CD4-positive, CD25-positive, alpha-beta regulatory T cell (primary cell): ENCODE measurements around the gene TRIOBP. TPM values are rescaled to one million over a fixed set of nuclear protein-coding genes. Genes with fewer than 3 reads are reported as not detected.

Experiments
- ATAC-seq, 2 donors: fragments of 150-1000 bp; cut with Tn5 transposase; one replicate each; pipeline ENCODE4 v1.10.0; 2021; ENCODE audit warnings: low read depth in 2 of 2, moderate number of reproducible peaks in 2 of 2, moderate library complexity in 1 of 2
- DNase-seq, 3 donors: peaks; one replicate each; pipeline versions ENCODE4 v3.0.0 to v3.0.0-alpha.2; 2012 to 2022; ENCODE audit warnings: mixed read lengths in 1 of 3
- H3K27ac ChIP-seq: one replicate; pipeline ENCODE4 v1.7.0; 2013; ENCODE audit warnings: mild to moderate bottlenecking, low read length; ENCODE audit not compliant: insufficient read depth, poor library complexity, severe bottlenecking
- H3K27me3 ChIP-seq: one replicate; pipeline ENCODE4 v1.7.0; 2013; ENCODE audit warnings: low read length; ENCODE audit not compliant: control insufficient read depth, insufficient read depth
- H3K36me3 ChIP-seq: one replicate; pipeline ENCODE4 v1.7.0; 2013; ENCODE audit warnings: mild to moderate bottlenecking, low read length, moderate library complexity; ENCODE audit not compliant: control insufficient read depth, insufficient read depth
- H3K4me1 ChIP-seq: 2 replicates; pipeline ENCODE4 v1.7.0; 2013; ENCODE audit warnings: mild to moderate bottlenecking, low read length; ENCODE audit not compliant: insufficient read depth, control insufficient read depth, poor library complexity, severe bottlenecking
- H3K4me3 ChIP-seq: one replicate; pipeline ENCODE4 v1.7.0; 2013; ENCODE audit warnings: low read depth, mild to moderate bottlenecking, low read length, moderate library complexity
- H3K9me3 ChIP-seq, 2 experiments: 1 replicate in 1 of 2; 2 replicates in 1 of 2; pipeline ENCODE4 v1.7.0; 2013; ENCODE audit warnings: low read length in 2 of 2, mild to moderate bottlenecking in 1 of 2, moderate library complexity in 1 of 2; ENCODE audit not compliant: control insufficient read depth in 2 of 2
- H3K27ac Mint-ChIP-seq, 3 donors: one replicate each; pipeline ENCODE4 v1.8.0; 2020 to 2022; ENCODE audit warnings: mild to moderate bottlenecking in 3 of 3, mixed read lengths in 3 of 3, moderate library complexity in 2 of 3
- H3K27me3 Mint-ChIP-seq: one replicate; pipeline ENCODE4 v1.8.0; 2022; ENCODE audit warnings: mild to moderate bottlenecking, mixed read lengths
- H3K36me3 Mint-ChIP-seq: one replicate; pipeline ENCODE4 v1.8.0; 2020; ENCODE audit warnings: mixed read lengths
- H3K4me1 Mint-ChIP-seq, 4 donors: one replicate each; pipeline ENCODE4 v1.8.0; 2020 to 2022; ENCODE audit warnings: mixed read lengths in 4 of 4, mild to moderate bottlenecking in 1 of 4
- H3K4me3 Mint-ChIP-seq, 4 donors: one replicate each; pipeline ENCODE4 v1.8.0; 2020 to 2022; ENCODE audit warnings: mild to moderate bottlenecking in 4 of 4, mixed read lengths in 4 of 4, moderate library complexity in 3 of 4
- H3K9me3 Mint-ChIP-seq, 7 donors: one replicate each; pipeline ENCODE4 v1.8.0; 2020 to 2022; ENCODE audit warnings: mixed read lengths in 7 of 7, mild to moderate bottlenecking in 3 of 7, moderate library complexity in 2 of 7
- polyA plus RNA-seq, 4 donors: library from polyadenylated mRNA; unstranded; fragments of 300-500 nt; fragmentation: Illumina TruSeq; gene quantifications; one replicate each; pipeline ENCODE4 v1.2.3, GENCODE V29; 2021
- total RNA-seq: library from RNA; stranded (reverse); gene quantifications from one replicate; pipeline ENCODE4 v1.2.3, GENCODE V29; 2022

Gene TRIOBP
- total and polyA plus RNA-seq, 5 donors from 2014 or later, result 10.9 to 24.8 (median 14.0) TPM

DNA sequence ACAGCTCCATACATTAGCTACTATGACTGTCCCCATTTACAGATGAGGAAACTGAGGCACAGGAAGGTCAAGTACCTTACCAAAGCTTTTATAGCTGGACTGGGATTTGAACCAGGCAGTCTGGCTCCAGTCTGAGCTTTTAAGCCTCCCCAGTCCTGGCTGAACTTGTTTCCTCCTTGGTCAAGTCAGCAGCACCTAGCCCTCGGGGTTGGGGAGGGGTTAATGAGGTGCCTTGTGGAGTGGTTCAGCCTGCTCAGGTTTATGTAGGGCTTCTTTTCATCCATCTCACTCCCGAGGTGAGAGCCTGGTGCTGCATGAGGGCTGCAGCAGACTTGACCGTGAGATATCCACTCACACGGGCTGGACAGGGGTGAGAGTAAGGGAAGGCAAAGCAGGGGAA, 74.2 kb downstream of the TRIOBP start:
- Mint-ChIP-seq H3K4me3 (no peak overlapping the region), H3K27ac (no peak overlapping the region), H3K27me3 (no peaks in the 10 kb centered on the region), H3K36me3 (peaks cover 14% of the 10 kb centered on the region), H3K4me1 (no peaks in the 10 kb centered on the region), H3K9me3 (no peaks in the 10 kb centered on the region)
- Histone ChIP-seq H3K36me3 (peaks cover 18% of the 10 kb centered on the region), H3K9me3 (no peaks in the 10 kb centered on the region), H3K27me3 (no peaks in the 10 kb centered on the region), H3K27ac (no peak overlapping the region), H3K4me3 (no peak overlapping the region), H3K4me1 (no peaks in the 10 kb centered on the region)
- DNase-seq, result no peak
- no peak for ATAC-seq

DNA sequence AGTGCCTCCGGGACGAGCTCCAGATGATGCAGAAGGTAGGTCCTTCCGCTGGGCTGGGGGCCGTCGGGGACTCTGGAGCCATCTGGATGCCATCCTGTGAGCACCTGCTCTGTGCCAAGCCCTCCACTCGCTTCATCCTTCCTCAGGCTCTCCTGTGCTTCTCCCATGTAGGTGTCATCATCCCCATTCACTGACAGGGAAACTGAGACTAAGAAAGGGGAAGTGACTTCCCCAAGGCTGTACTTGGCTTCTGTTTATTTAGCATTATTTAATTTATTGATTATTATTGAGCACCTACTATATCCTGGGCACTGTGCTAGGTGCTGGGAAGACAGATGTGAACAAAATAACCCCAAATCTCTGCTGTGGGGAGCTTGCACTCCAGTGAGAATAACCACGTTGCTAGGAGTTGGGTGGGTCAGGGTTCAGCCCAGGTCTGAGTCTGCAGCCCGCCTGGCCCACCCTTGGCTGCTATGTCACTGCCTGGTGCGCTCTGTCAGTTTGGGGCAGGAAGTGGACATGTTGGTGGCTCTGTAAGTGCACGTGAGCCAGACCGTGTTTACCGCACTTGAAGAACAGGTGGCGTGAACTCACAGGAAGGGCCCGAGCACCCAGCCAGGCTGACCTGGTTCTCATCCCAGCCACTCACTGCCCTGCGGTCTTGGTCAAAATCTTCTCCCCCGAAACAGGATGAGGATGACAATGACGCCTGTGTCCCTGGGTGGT, 75.0 kb downstream of the TRIOBP start:
- no peak for DNase-seq
- Histone ChIP-seq H3K4me3 (no peak overlapping the region), H3K9me3 (no peaks in the 10 kb centered on the region), H3K4me1 (no peaks in the 10 kb centered on the region), H3K27ac (no peak overlapping the region), H3K36me3 (peaks cover 18% of the 10 kb centered on the region), H3K27me3 (no peaks in the 10 kb centered on the region)
- no peak overlapping the region for H3K4me3 Mint-ChIP-seq
- H3K27ac Mint-ChIP-seq, result peak overlapping the region in 1 of 3 donors; percentile 32
- peaks cover 14% of the 10 kb centered on the region for H3K36me3 Mint-ChIP-seq
- ATAC-seq, result no peak
- peaks cover 0 to 5% (median 0%) of the 10 kb centered on the region in 4 donors for H3K4me1 Mint-ChIP-seq
- no peaks in the 10 kb centered on the region for H3K9me3 Mint-ChIP-seq
- H3K27me3 Mint-ChIP-seq, result no peaks in the 10 kb centered on the region

DNA sequence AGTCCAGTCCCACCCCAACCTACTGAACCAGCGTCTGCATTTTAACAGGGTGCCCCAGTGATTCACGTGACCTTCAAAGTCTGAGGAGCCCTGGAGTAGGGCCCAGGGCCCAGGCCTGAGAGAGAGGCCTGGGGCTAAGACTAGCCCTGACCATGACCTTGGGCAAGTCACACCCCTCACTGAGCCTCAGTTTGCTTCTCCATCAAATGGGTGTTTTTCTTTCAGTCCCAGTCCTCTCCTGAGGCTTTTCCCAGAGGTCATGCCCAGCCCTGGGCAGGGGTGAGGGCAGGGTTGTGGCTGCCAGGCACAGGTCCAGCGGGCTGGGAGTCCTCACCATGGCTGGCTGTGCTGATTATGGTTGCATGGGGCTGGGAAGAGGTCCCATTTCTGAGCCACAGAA, 77.9 kb downstream of the TRIOBP start:
- Mint-ChIP-seq H3K27me3 (no peaks in the 10 kb centered on the region), H3K27ac (no peak overlapping the region), H3K4me3 (no peak overlapping the region), H3K36me3 (peaks cover 14% of the 10 kb centered on the region), H3K4me1 (peaks cover 0 to 5% (median 0%) of the 10 kb centered on the region in 4 donors), H3K9me3 (no peaks in the 10 kb centered on the region)
- H3K9me3 ChIP-seq, result no peaks in the 10 kb centered on the region
- H3K27me3 ChIP-seq, result no peaks in the 10 kb centered on the region
- H3K4me3 ChIP-seq, result no peak overlapping the region
- ATAC-seq (no peak), DNase-seq (no peak)
- H3K27ac ChIP-seq, result no peak overlapping the region
- H3K4me1 ChIP-seq, result no peaks in the 10 kb centered on the region
- H3K36me3 ChIP-seq, result peaks cover 18% of the 10 kb centered on the region

DNA sequence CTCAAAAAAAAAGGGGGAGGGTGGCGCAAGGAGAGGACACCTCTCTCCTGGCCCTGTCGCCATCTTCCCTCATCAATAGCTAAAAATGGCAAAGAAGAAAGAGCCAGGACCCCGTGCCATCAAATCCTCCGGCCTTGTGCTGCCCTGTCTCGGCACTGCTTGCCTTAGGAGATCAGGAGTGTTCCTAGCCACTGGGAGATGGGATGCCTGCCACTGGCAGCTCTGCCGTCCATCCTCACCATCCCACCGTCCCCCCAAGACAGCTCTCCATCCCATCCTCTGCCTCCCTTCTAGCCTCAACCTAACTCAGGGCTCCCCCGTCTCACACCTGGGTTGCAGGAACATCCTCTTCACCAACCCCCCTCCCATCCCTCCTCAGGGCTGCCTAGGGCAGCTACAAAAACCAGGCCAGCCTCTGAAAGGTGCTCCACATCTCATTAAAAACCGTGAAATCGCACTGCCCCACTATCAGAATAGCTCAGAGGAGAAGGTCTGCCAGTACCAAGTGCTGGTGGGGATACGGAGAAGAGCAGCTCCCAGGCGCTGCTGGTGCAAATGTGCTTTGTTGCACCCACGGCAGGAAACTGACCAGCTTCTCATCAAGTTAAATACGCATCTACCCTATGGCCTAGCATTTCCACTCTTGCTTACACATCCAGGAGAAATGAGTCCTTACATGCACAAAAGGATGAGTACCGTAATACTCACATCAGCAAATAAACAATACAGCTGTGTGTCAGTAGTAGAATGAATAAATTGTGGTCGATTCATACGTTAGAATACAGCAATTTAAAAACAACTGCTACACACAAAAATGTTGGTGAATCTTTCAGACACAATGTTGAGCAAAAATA, 79.2 kb downstream of the TRIOBP start:
- Histone ChIP-seq H3K4me1 (no peaks in the 10 kb centered on the region), H3K27me3 (no peaks in the 10 kb centered on the region), H3K36me3 (peaks cover 18% of the 10 kb centered on the region), H3K4me3 (no peak overlapping the region), H3K9me3 (no peaks in the 10 kb centered on the region), H3K27ac (no peak overlapping the region)
- Mint-ChIP-seq H3K27me3 (no peaks in the 10 kb centered on the region), H3K9me3 (no peaks in the 10 kb centered on the region), H3K4me3 (no peak overlapping the region), H3K4me1 (peaks cover 0 to 5% (median 0%) of the 10 kb centered on the region in 4 donors), H3K36me3 (peaks cover 11% of the 10 kb centered on the region), H3K27ac (peak overlapping the region in 1 of 3 donors; percentile 82)
- DNase-seq, result no peak
- ATAC-seq, result no peak

DNA sequence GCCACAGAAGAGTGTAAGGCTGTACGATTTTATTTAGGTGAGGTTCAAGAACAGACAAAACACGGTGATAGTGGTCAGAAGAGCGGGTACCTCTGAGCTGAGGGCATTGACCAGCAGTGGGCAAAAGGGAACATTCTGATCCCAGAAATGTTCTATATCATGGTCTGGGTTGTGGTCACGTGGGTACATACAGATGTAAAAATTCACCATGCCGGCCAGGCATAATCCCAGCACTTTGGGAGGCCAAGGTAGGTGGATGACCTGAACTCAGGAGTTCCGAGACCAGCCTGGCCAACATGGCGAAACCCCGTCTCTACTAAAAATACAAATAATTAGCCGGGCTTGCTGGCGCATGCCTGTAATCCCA, 79.8 kb downstream of the TRIOBP start:
- peaks cover 8% of the 10 kb centered on the region for H3K36me3 Mint-ChIP-seq
- DNase-seq (no peak), ATAC-seq (no peak)
- H3K9me3 ChIP-seq, result no peaks in the 10 kb centered on the region
- H3K27ac Mint-ChIP-seq, result no peak overlapping the region
- no peaks in the 10 kb centered on the region for H3K27me3 Mint-ChIP-seq
- H3K4me3 ChIP-seq, result no peak overlapping the region
- H3K9me3 Mint-ChIP-seq, result no peaks in the 10 kb centered on the region
- peaks cover 14% of the 10 kb centered on the region for H3K36me3 ChIP-seq
- no peak overlapping the region for H3K4me3 Mint-ChIP-seq
- H3K4me1 ChIP-seq, result no peaks in the 10 kb centered on the region
- no peak overlapping the region for H3K27ac ChIP-seq
- peaks cover 0 to 5% (median 0%) of the 10 kb centered on the region in 4 donors for H3K4me1 Mint-ChIP-seq
- no peaks in the 10 kb centered on the region for H3K27me3 ChIP-seq

DNA sequence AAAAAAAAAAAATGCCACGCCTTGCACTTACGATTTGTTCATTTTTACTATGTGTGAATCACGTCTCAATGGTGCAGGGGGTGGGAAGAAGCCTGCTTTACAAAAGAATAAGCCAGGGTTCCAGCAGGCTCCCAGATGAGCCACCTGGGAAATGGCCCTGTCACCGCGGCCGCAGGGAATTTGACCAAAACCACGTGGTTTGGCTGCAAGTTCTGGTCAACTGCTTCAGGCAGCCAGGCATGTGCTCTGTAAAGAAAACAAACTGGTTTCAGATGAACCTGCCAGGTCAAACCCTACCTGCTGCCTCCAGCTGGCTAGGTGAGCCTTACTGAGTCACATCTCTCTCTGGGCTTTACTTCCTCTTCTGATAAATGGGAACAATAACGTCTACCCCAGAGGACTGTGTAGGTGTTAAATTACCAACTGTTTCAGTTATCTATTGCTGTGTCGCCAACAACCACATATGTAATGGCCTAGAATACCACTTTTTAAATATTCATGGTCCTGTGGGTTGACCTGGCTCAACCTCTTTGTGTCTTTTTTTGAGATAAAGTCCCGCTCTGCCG, 80.4 kb downstream of the TRIOBP start:
- Mint-ChIP-seq H3K9me3 (no peaks in the 10 kb centered on the region), H3K4me3 (no peak overlapping the region), H3K36me3 (peaks cover 8% of the 10 kb centered on the region), H3K27me3 (no peaks in the 10 kb centered on the region), H3K27ac (no peak overlapping the region), H3K4me1 (peaks cover 0 to 5% (median 0%) of the 10 kb centered on the region in 4 donors)
- Histone ChIP-seq H3K9me3 (no peaks in the 10 kb centered on the region), H3K27me3 (no peaks in the 10 kb centered on the region), H3K4me3 (no peak overlapping the region), H3K4me1 (no peaks in the 10 kb centered on the region), H3K27ac (no peak overlapping the region), H3K36me3 (peaks cover 10% of the 10 kb centered on the region)
- DNase-seq (no peak), ATAC-seq (no peak)

DNA sequence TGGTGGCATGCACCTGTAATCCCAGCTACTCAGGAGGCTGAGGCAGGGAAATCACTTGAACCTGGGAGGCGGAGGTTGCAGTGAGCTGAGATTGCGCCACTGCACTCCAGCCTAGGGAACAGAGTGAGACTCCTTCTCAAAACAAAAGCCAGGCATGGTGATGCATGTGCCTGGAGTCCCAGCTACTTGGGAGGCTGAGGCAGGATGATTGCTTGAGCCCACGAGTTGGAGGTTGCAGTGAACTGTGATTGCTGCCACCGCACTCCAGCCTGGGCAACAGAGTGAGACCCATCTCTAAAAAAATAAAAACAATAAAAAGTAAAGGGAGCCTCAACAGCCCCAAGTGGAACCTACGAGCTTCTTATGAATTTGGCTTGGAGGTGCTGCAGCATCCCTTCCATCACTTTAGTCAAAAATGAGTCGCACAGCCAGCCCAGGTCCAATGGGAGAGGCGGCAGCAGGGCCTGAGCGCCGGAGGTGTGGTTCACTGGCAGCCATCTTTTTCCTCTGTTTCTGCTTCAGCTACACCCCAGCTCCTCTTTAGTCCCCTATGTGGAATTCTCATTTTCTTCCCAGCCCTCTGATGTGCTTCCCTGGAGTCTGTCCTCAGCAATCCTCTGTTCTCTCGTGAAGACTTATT, 81.6 kb downstream of the TRIOBP start:
- Histone ChIP-seq H3K27me3 (no peaks in the 10 kb centered on the region), H3K27ac (no peak overlapping the region), H3K4me1 (no peaks in the 10 kb centered on the region), H3K4me3 (no peak overlapping the region), H3K36me3 (no peaks in the 10 kb centered on the region), H3K9me3 (no peaks in the 10 kb centered on the region)
- Mint-ChIP-seq H3K4me1 (peaks cover 0 to 5% (median 0%) of the 10 kb centered on the region in 4 donors), H3K4me3 (no peak overlapping the region), H3K27ac (no peak overlapping the region), H3K27me3 (no peaks in the 10 kb centered on the region), H3K9me3 (no peaks in the 10 kb centered on the region), H3K36me3 (no peaks in the 10 kb centered on the region)
- ATAC-seq (no peak), DNase-seq (no peak)
